Dendritic cell treated with granulocyte-macrophage colony-stimulating factor and Interleukin-4, amounts not matched to agents 40 ng/mL and 50 ng/mL, for 4 days (primary cell): ENCODE results near the gene CRACR2A.

Source experiments
- H3K27ac Mint-ChIP-seq: one replicate; pipeline ENCODE4 v1.8.0; 2022; ENCODE audit warnings: mild to moderate bottlenecking, mixed read lengths
- H3K27me3 Mint-ChIP-seq: one replicate; pipeline ENCODE4 v1.8.0; 2022; ENCODE audit warnings: mild to moderate bottlenecking, mixed read lengths
- H3K36me3 Mint-ChIP-seq: one replicate; pipeline ENCODE4 v1.8.0; 2022; ENCODE audit warnings: low read depth, mixed read lengths
- H3K4me1 Mint-ChIP-seq: one replicate; pipeline ENCODE4 v1.8.0; 2022; ENCODE audit warnings: low read depth, mixed read lengths
- H3K4me3 Mint-ChIP-seq: one replicate; pipeline ENCODE4 v1.8.0; 2022; ENCODE audit warnings: mild to moderate bottlenecking, moderate library complexity, mixed read lengths
- H3K9me3 Mint-ChIP-seq: one replicate; pipeline ENCODE4 v1.8.0; 2022; ENCODE audit warnings: mixed read lengths
- intact Hi-C: fragments of 100-400 bp; cut with micrococcal nuclease; formaldehyde crosslinking; loops from one replicate; pipeline ENCODE4 v1.15.0; 2022

The CRACR2A gene

GRCh38 chr12:3671330-3672112, 81.4 kb downstream of the CRACR2A start:
- H3K27me3 Mint-ChIP-seq: no peaks in the 10 kb centered on the region
- H3K4me3 Mint-ChIP-seq: no peak overlapping the region
- H3K27ac Mint-ChIP-seq: no peak overlapping the region
- H3K9me3 Mint-ChIP-seq: no peaks in the 10 kb centered on the region
- intact Hi-C loops: no loop called here
- H3K36me3 Mint-ChIP-seq: peaks cover 77% of the 10 kb centered on the region
- peaks cover 10% of the 10 kb centered on the region for H3K4me1 Mint-ChIP-seq

GRCh38 chr12:3670083-3670620, 82.8 kb downstream of the CRACR2A start:
- intact Hi-C loops: no loop called here
- no peaks in the 10 kb centered on the region for H3K9me3 Mint-ChIP-seq
- no peaks in the 10 kb centered on the region for H3K27me3 Mint-ChIP-seq
- no peak overlapping the region for H3K4me3 Mint-ChIP-seq
- peaks cover 83% of the 10 kb centered on the region for H3K36me3 Mint-ChIP-seq
- H3K27ac Mint-ChIP-seq: no peak overlapping the region
- no peaks in the 10 kb centered on the region for H3K4me1 Mint-ChIP-seq

- no peaks in the 10 kb centered on the region for H3K27me3 Mint-ChIP-seq
- H3K4me3 Mint-ChIP-seq: no peak overlapping the region
- H3K36me3 Mint-ChIP-seq: peaks cover 88% of the 10 kb centered on the region
- intact Hi-C loops: no loop called here
- no peaks in the 10 kb centered on the region for H3K9me3 Mint-ChIP-seq
- no peak overlapping the region for H3K27ac Mint-ChIP-seq
- H3K4me1 Mint-ChIP-seq: no peaks in the 10 kb centered on the region
These were observed 83.3 kb downstream of the CRACR2A start for GRCh38 chr12:3669594-3669993.

GRCh38 chr12:3668479-3669165, 84.3 kb downstream of the CRACR2A start:
- Mint-ChIP-seq H3K9me3 (no peaks in the 10 kb centered on the region), H3K4me1 (no peaks in the 10 kb centered on the region), H3K36me3 (peaks cover 84% of the 10 kb centered on the region), H3K4me3 (no peak overlapping the region), H3K27ac (no peak overlapping the region), H3K27me3 (no peaks in the 10 kb centered on the region)
- intact Hi-C loops: no loop called here

GRCh38 chr12:3667485-3667884, 85.4 kb downstream of the CRACR2A start:
- intact Hi-C loops: no loop called here
- Mint-ChIP-seq H3K27ac (no peak overlapping the region), H3K27me3 (no peaks in the 10 kb centered on the region), H3K36me3 (peaks cover 75% of the 10 kb centered on the region), H3K4me3 (no peak overlapping the region), H3K9me3 (no peaks in the 10 kb centered on the region), H3K4me1 (no peaks in the 10 kb centered on the region)

- H3K27ac Mint-ChIP-seq: no peak overlapping the region
- peaks cover 70% of the 10 kb centered on the region for H3K36me3 Mint-ChIP-seq
- no peaks in the 10 kb centered on the region for H3K27me3 Mint-ChIP-seq
- intact Hi-C loops: no loop called here
- no peak overlapping the region for H3K4me3 Mint-ChIP-seq
- no peaks in the 10 kb centered on the region for H3K9me3 Mint-ChIP-seq
- no peaks in the 10 kb centered on the region for H3K4me1 Mint-ChIP-seq
These were observed 86.5 kb downstream of the CRACR2A start for GRCh38 chr12:3666441-3666840.

- intact Hi-C loops: no loop called here
These were observed 90.4 kb downstream of the CRACR2A start for GRCh38 chr12:3662521-3662921.

GRCh38 chr12:3661028-3661427, 91.9 kb downstream of the CRACR2A start:
- H3K4me3 Mint-ChIP-seq: no peak overlapping the region
- peaks cover 60% of the 10 kb centered on the region for H3K36me3 Mint-ChIP-seq
- no peaks in the 10 kb centered on the region for H3K27me3 Mint-ChIP-seq
- no peaks in the 10 kb centered on the region for H3K9me3 Mint-ChIP-seq
- H3K4me1 Mint-ChIP-seq: no peaks in the 10 kb centered on the region
- no peak overlapping the region for H3K27ac Mint-ChIP-seq
- intact Hi-C loops: no loop called here

More at GRCh38 chr12:3662521-3662921, 90.4 kb downstream of the CRACR2A start:
- H3K27ac Mint-ChIP-seq: no peak overlapping the region
- no peak overlapping the region for H3K4me3 Mint-ChIP-seq
- H3K27me3 Mint-ChIP-seq: no peaks in the 10 kb centered on the region
- no peaks in the 10 kb centered on the region for H3K4me1 Mint-ChIP-seq
- peaks cover 68% of the 10 kb centered on the region for H3K36me3 Mint-ChIP-seq
- no peaks in the 10 kb centered on the region for H3K9me3 Mint-ChIP-seq

- no peak overlapping the region for H3K4me3 Mint-ChIP-seq
- peaks cover 66% of the 10 kb centered on the region for H3K36me3 Mint-ChIP-seq
These were observed 94.4 kb downstream of the CRACR2A start for GRCh38 chr12:3658327-3659163.

GRCh38 chr12:3656946-3657622, 95.8 kb downstream of the CRACR2A start:
- H3K9me3 Mint-ChIP-seq: no peaks in the 10 kb centered on the region
- no peaks in the 10 kb centered on the region for H3K27me3 Mint-ChIP-seq
- intact Hi-C loops: loop anchor here (5.0 kb wide), 1 partner anchor 145 kb away; no protein-coding TSS in a partner anchor
- no peaks in the 10 kb centered on the region for H3K4me1 Mint-ChIP-seq
- H3K27ac Mint-ChIP-seq: no peak overlapping the region
- no peak overlapping the region for H3K4me3 Mint-ChIP-seq
- peaks cover 74% of the 10 kb centered on the region for H3K36me3 Mint-ChIP-seq

More at GRCh38 chr12:3658327-3659163, 94.4 kb downstream of the CRACR2A start:
- Mint-ChIP-seq H3K27me3 (no peaks in the 10 kb centered on the region), H3K9me3 (no peaks in the 10 kb centered on the region), H3K27ac (no peak overlapping the region), H3K4me1 (no peaks in the 10 kb centered on the region)
- intact Hi-C loops: loop anchor here (2.0 to 5.0 kb wide), 2 partner anchors 118 to 144 kb away; no protein-coding TSS in a partner anchor

- Mint-ChIP-seq H3K36me3 (peaks cover 78% of the 10 kb centered on the region), H3K27me3 (no peaks in the 10 kb centered on the region), H3K27ac (no peak overlapping the region), H3K4me1 (no peaks in the 10 kb centered on the region), H3K9me3 (no peaks in the 10 kb centered on the region), H3K4me3 (no peak overlapping the region)
- intact Hi-C loops: loop anchor here (5.0 kb wide), 1 partner anchor 147 kb away; no protein-coding TSS in a partner anchor
These were observed 97.5 kb downstream of the CRACR2A start for GRCh38 chr12:3655328-3655900.

GRCh38 chr12:3651585-3652424, 101.1 kb downstream of the CRACR2A start:
- Mint-ChIP-seq H3K36me3 (peaks cover 75% of the 10 kb centered on the region), H3K27me3 (no peaks in the 10 kb centered on the region), H3K27ac (no peak overlapping the region), H3K9me3 (no peaks in the 10 kb centered on the region), H3K4me3 (no peak overlapping the region), H3K4me1 (peaks cover 7% of the 10 kb centered on the region)
- intact Hi-C loops: no loop called here
